Stimulated activated CD8-positive, alpha-beta memory T cell treated with anti-CD3 and anti-CD28 coated beads, Interleukin-4, amount 100 ng/mL, for 4 hours (primary cell): ENCODE data around the gene RGS3.
"Not testable (repeated sequence)": the region's sequence is repeated elsewhere in the genome, so short reads cannot be mapped to it uniquely, and the experiment has no call there.

ENCODE experiments used
- DNase-seq, 2 donors: peaks; one replicate each; pipeline ENCODE4 v3.0.0-alpha.2; 2020; ENCODE audit warnings: low read depth in 2 of 2, low spot score in 1 of 2

RGS3 gene

DNA sequence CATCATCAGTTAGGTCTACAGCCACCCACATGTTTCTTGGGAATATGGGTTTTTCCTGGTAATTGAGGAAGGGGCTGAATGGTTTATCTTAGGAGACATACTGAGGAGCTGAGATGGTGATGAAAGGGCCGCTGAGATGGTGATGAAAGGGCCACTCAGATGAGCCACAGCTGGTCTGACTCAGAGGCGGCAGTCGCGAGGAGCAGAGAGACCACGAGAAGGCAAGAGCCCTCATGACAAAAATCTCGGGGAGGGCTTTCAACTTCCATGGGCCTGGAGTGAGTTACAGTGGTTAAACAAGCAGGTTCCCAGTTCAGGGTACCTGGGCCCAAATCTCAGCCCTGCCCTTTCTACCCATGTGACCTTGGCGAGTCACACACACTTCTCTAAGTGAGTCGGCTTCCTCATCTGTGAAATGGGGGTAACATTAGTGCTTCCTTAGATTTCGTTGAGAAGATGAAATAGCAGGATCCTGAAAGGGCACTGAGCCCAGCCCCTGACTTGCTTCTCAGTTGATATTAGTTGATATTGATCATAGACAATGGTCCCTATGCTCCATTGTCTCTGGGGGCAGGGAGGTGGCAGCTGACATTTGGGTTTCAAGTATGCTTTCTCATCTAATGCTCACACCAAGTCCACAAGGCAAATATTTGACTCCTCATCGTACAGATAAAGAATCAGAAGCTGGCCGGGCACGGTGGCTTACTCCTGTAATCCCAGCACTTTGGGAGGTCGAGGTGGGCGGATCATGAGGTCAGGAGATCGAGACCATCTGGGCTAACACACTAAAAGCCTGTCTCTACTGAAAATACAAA lies 169.5 kb downstream of the RGS3 start:
- no peak for DNase-seq

DNA sequence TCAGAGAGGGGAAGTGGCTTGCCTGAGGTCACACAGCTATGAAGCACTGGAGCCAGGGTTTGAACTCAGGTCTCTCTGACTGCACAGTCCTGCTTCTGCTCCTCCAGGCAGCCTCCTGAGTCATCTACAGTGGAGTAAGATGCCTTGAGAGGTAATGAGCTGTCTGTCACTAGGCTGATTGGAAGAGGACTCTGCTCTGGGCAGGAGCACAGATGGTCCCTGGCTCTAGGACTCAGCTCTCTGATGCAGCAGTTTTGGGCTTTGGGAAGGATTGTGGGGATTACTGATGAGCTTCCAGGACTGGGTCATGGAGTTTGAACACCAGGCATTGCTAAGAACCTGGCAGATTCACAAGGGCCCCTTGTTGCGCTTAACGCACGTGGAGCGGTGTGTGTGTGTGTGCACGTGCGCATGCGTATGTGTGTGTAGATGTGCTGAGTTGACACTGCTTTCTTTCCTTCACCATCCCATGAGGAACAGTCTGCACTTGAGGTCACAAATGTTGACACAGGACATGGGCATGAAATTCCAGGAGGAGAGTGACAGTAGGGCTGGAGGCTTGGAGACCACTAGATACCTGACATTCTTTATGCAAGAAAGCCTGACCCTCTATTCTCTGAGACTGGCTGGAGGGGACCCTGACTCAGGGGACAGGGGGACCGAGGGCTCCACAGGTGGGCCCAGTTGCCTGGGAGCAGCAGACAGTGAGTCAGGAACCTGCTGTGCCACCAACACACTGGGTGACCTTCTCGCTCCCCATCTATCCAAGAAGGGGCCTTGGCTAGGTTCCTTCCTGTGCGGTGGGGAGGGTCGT lies 170.5 kb downstream of the RGS3 start:
- no peak for DNase-seq

- no peak for DNase-seq
These were observed 171.3 kb downstream of the RGS3 start for GRCh38 chr9:113634596-113635515.

GRCh38 chr9:113635586-113635985 lies 172.1 kb downstream of the RGS3 start:
- no peak for DNase-seq

- no peak for DNase-seq
These were observed 172.6 kb downstream of the RGS3 start for GRCh38 chr9:113636165-113636564.

DNA sequence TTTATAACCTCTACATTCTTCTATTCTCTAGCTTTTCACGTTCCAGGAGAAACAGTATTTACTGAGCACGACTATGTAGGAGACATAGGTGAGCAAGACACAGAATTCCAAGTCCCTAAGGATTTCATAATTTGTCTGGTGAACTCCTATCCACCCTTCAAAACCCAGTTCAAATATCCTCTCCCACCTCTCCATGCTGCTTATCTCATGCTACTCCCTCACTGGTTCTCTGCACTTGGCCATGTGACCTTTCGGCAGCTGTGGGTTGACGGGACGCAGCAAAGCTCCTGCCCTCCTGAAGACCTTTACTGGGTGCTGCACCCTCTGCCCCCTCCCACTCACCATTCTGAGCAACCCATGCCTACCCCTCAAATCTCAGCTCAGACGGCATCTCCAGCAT lies 173.2 kb downstream of the RGS3 start:
- no peak for DNase-seq

GRCh38 chr9:113638490-113638889 lies 175.0 kb downstream of the RGS3 start:
- no peak for DNase-seq

DNA sequence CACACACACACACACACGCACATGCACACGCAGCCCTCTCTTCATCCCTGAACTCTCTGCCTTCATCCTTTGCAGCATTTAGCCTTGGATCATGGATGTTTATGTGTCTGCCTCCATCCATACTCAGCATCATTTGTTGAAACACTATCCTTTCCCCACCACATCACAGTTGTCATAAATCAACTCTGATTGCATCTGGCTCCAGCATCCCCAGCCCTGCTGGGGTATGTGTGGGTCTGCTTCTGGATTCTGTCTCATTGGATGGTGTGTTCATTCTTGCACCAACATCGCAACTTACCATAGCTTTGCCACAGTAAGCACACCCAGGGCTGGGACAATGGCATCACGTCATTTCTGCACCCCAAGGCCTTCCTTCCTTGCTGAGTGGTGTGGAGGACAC lies 175.4 kb downstream of the RGS3 start:
- DNase-seq, result no peak

DNA sequence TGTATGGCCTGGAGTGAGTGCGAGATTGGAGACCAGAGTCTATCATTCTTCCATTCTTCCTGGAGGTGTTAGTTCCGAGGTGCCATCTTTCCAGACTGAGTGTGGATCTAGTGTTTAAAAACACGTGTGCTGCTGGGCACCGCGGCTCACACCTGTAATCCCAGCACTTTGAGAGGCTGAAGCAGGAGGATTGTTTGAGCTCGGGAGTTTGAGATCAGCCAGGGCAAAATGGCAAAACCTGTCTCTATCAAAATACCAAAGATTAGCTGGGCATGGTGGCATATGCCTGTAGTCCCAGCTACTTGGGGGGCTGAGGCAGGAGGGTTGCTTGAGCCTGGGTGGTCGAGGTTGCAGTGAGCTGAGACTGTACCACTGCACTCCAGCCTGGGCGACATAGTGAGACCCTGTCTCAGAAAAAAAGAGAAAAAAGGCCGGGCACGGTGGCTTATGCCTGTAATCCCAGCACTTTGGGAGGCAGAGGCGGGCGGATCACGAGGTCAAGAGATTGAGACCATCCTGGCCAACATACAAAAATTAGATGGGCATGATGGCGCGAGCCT lies 176.0 kb downstream of the RGS3 start:
- not testable (repeated sequence) for DNase-seq

GRCh38 chr9:113640418-113640817 lies 176.9 kb downstream of the RGS3 start:
- no peak for DNase-seq

DNA sequence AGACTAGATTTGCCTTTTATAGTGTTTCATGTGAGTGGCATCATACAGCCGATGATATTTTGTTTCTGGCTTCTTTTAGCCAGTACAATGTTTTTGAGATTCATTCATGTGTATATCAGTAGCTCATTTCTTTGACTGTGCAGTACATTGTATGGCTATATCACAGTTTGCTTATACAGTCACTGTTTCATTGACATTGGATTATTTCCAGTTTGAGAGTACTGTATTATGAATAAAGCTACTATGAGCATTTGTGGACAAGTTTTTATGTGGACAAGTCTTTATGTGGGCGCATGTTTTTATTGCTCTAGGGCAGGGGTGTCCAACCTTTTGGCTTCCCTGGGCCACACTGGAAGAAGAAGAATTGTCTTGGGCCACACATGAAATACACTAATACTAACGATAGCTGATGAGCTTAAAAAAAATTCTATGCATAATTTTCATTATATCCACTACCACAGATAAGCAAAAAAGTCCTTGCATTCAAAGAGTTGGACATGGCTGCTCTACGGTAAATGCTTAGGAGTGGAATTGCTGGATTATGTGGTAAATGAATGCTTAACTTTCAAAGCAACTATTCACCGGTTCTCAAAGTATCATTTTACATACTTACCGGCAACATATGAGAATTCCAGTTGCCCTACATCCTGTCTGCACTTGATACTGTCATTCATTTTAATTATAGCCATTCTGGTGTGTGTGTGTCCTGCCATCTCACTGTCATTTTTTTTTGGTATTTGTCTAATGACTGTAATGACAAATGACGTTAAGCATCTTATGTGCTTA lies 177.8 kb downstream of the RGS3 start:
- DNase-seq, result no peak

GRCh38 chr9:113644321-113644720 lies 180.8 kb downstream of the RGS3 start:
- DNase-seq, result no peak

DNA sequence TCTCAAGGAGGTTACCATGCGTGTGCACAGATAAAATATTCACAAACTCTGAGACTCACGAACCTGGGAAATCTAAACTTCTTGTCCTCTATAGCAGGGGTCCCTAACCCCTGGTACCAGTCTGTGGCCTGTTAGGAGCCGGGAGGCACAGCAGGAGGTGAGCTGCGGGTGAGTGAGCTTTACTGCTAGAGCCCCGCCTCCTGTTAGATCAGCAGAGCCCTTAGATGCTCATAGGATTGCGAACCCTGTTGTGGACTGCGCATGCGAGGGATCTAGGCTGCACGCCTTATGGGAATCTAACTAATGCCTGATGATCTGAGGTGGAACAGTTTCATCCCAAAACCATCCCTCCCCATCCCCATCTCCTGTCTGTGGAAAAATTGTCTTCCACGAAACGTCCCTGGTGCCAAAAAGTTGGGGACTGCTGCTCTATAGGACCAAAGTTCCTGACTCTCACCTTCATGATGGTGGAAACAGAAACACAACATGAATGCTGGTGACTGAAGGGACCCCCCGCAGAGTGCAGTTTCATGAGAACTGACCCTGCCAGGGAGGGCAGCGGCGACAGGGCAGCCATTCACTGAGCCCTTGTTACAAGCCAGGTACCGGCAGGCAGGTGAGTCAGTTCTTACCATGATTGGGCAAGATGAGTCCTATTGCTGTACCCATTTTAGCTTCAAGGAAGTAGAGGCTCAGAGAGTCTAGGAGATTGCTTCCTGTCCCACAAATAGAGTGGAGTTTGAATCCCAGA lies 181.9 kb downstream of the RGS3 start:
- no peak for DNase-seq

DNA sequence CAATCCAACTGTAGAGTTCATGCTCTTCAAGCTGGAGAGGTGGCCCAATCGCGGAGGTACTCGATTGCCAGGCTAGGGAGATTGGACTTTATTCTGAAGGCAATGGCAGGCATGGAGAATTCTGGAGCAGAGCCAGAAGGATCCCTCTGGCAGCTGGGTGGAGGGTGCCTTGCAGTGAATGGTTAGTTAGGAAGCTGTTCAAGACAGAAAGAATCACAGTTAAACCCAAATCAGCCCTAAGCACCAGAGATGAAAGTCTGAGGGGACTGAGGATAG lies 182.4 kb downstream of the RGS3 start:
- no peak for DNase-seq

- no peak for DNase-seq
These were observed 183.0 kb downstream of the RGS3 start for GRCh38 chr9:113646491-113646890.
